Activated effector memory CD4-positive, alpha-beta T cell treated with Interleukin-2 at 50 U/mL for 16 hours (primary cell): ENCODE data around the gene LRRFIP2.
"Not testable (repeated sequence)": the region's sequence is repeated elsewhere in the genome, so short reads cannot be mapped to it uniquely, and the experiment has no call there.

Source experiments
- DNase-seq: peaks from one replicate; pipeline ENCODE4 v3.0.0-alpha.2; 2020

The LRRFIP2 gene

GRCh38 chr3:37112987-37113386 lies 61.4 kb downstream of the LRRFIP2 start:
- DNase-seq = no peak

- no peak for DNase-seq
These were observed 63.2 kb downstream of the LRRFIP2 start for GRCh38 chr3:37111199-37111598.

- DNase-seq = no peak
These were observed 66.5 kb downstream of the LRRFIP2 start for GRCh38 chr3:37107846-37108245.

- DNase-seq = no peak
These were observed 71.1 kb downstream of the LRRFIP2 start for GRCh38 chr3:37103103-37103808.

DNA sequence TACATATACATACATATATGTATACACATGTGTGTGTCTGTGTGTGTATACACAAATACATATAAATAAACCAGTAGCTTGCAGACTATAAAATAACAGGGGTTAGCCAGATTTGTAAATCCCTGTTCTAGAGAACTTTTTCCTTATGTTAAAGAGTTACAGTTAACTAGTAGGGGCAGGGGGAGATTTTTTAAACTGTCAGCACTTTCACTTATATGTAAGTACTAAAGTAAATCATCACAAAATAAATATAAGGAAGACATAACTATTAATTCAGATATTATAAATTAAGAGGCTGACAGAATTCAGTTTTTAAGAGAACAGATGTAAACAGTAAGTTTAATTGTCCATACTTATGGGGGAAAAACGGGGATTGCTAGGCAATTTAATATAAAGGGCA lies 74.0 kb downstream of the LRRFIP2 start:
- no peak for DNase-seq

DNA sequence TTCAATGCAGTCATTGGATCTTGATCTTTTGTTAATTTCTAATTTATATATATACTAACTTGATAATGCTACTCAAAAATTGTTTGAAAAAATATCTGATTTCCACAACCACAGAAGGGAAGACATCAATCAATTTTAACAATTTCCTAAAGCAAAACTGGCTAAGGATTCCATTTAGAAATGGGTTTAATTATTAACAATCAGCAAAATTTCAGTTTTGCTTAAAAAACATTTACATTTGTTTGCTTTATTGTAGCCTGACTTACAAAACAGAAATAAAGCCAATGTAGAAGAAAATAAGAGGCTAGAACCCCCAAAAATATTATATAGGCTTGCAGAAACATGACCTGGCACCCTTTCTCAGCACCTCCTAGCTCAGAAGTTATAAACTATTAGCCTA lies 74.9 kb downstream of the LRRFIP2 start:
- no peak for DNase-seq

DNA sequence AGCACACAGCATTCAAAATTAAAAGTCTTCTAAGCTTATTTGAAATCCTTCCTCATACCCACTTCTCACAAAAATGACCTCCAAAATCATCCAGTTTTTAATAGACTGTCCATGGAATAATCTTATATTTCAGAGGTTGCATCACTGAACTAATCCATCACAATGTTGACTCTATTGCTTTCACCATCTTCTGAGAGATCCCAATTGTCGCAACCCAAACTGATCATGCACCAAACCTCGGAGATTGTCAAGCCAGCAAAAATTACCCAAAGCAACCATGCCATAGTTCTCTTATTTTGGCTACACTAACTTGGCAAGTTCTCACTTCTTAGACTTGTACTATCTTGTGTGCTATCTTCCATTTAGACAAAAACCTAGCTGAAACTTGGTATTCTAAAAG lies 75.5 kb downstream of the LRRFIP2 start:
- DNase-seq = no peak

DNA sequence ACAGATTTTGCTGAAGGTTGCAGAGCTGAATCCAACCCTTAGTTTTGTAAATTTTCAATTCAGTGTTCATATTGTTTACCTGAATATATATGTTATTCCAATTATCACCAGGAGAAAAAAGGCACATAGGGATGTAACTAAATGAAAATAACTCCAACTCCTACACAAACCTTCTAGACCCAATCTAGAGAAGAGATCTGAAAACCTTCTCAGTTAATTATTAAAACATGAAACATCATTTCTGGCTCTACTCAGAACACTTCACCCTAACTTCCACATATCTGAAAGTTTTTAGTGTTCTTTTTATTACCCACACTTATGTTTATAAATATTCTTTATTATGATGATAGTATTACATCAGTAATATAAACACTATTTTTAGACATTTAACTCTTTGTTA lies 76.6 kb downstream of the LRRFIP2 start:
- DNase-seq = no peak

DNA sequence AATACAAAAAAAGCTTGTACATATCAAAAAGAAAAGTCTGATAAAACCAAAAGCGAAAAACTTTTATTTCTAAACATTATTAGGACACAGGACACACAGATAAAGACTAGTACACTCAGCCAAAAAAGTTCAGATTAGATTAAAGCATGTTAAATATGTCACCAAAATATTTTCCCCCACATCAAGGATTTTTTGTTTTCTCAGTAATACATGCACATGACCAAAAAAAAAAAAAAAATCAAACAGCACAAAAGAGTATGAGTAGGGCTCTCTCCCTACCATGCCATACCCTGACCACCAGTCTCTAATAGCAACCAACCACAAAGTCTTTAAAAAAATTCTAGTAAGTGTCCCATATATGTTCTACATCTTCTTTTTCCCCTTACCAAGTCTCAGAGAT lies 77.4 kb downstream of the LRRFIP2 start:
- DNase-seq = no peak

DNA sequence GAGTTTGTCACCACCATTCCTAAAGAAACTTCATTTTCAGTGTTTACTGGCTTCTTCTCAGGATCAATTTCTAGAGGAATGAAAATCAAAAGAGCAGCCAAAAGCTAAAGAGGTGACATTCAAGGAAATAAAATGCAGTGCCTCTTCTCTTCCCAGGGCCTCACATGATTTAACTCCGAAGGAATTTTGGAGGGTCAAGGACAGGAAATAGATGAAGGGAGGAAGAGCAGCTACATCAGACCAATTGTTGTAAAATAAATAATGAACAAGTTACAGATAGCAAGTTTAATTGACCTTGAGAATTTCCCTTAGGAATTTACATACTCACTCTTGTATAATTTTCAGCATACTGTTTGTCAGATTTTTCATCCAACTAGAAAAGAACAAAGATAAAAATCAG lies 78.1 kb downstream of the LRRFIP2 start:
- no peak for DNase-seq

DNA sequence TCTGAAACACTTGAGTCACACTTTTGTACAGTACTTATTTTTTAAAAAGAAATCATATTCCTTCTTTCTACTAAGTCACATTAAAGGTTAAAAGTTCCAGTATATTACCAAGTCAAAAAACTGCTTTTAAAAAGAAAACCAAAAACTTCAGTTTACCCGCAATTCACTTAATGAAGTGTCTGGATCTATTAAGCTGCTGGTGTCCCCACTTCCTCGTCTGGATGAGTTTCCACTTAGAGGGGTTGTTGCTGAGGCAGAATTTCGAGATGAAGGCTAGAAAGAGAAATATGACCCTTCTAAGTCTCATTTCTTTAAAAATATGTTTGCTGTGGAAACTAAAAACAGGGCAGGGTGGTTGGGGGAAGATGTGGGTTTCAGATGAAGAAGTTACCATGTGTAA lies 79.7 kb downstream of the LRRFIP2 start:
- no peak for DNase-seq

DNA sequence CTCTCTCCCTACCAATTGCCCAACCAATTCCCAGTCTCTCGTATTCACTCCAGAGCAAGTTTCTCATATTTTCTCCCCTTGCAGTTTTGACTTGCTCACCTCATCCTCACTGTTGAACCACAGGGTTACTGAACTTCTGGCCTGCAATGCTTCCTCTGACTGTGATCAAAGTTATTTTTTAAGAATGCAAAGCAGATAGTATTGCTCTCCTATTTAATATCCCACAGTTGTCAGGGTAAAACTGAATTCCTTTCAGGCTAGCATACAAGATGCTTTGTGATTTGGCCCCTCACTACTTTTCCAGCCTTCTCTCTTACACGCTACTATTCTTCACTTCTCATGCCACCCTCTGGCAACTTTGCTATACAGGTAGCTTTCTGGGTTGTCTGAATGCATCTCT lies 80.9 kb downstream of the LRRFIP2 start:
- no peak for DNase-seq

GRCh38 chr3:37092484-37092883 lies 81.9 kb downstream of the LRRFIP2 start:
- no peak for DNase-seq

DNA sequence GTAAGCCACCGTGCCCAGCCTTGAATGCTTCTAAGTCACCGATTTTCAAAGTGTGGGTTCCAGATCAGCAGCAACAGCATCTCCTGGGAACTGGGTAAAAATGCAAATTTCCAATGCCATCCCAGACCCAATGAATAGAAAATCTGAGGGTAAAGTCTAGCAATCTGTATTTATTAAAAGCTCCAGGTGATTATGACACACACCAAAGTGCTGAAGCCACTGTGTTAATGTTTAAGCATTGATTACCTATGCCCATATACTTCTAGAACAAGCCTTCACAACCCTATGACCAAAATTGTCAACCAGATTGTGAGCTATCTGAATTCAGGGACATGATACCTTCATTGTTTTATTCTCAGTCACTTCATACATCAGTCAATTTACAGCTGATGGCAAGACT lies 86.5 kb downstream of the LRRFIP2 start:
- DNase-seq = no peak

DNA sequence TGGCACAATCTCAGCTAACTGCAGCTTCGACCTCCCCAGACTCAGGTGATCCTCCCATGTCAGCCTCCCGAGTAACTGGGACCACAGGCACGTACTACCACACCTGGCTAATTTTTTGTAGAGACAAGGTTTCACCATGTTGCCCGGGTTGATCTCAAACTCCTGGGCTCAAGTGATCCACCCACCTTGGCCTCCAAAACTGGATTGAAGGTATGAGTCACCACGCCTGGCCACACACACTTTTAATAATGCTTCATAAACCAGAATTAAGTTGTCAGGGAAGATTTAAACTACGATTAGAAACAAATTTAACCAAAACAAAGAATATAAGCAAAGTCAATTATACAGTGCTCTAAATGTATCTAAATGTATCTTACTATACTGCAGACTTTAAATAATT lies 87.5 kb downstream of the LRRFIP2 start:
- no peak for DNase-seq

- no peak for DNase-seq
These were observed 92.1 kb downstream of the LRRFIP2 start for GRCh38 chr3:37082317-37082716.

- DNase-seq = no peak
These were observed 98.4 kb downstream of the LRRFIP2 start for GRCh38 chr3:37075955-37076354.

DNA sequence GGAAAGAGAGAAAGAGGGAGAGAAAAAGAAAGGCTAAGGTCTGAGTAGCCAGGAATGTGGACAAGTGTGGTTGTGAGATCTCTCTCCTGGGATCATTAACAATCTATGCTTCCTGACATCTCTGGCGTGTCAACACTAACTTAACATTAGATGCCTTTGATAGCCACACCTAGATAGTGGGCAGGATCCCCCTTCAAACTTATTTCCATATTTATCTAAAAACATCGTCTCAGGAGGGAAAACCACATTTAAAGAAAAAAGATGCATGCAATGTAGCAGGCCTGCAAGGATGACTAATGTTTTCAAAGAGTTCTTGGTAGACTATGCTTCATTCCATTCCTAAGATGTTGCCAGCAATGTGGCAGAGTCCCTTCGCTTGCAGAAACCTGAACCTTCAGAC lies 100.2 kb downstream of the LRRFIP2 start:
- DNase-seq = no peak

GRCh38 chr3:37072892-37073291 lies 101.5 kb downstream of the LRRFIP2 start:
- no peak for DNase-seq

DNA sequence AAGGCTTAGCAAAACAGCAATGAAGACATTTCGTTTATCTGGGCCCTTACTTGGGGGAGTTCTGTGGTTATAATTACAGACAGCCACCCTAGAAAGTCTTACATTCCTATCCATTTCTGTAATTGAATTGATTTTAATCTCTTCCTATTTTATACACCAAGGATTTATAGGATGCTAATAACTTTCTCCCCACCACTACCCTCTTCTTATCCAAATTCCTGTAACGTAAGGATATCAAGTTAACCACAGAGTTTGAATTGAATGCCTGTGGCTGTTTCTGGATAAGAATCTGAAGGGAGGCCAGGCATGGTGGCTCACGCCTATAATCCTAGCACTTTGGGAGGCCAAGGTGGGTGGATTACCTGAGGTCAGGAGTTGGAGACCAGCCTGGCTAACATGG lies 102.5 kb downstream of the LRRFIP2 start:
- no peak for DNase-seq

GRCh38 chr3:37068031-37068430 lies 106.4 kb downstream of the LRRFIP2 start:
- no peak for DNase-seq

GRCh38 chr3:37067577-37067976 lies 106.8 kb downstream of the LRRFIP2 start:
- no peak for DNase-seq

DNA sequence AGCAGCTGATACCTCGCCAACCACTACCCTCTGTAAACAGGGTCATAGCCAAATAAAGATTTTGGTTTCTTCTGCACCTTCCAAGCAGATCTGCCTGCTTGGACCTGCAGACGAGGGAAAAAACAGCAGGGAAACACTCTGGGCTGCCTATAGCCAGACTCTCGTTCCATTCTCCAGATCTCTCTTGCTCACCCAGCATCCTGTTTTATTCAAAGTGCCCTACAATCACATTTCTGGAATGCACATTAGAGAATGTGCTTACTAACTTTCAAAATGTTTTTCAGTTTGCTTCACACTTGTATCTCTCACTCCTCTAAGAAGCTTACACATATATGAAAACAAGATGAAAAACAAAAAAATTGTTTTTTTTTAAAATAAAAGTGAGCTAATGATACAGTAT lies 109.6 kb downstream of the LRRFIP2 start:
- DNase-seq = no peak

GRCh38 chr3:37058117-37058516 lies 116.3 kb downstream of the LRRFIP2 start:
- DNase-seq = no peak

DNA sequence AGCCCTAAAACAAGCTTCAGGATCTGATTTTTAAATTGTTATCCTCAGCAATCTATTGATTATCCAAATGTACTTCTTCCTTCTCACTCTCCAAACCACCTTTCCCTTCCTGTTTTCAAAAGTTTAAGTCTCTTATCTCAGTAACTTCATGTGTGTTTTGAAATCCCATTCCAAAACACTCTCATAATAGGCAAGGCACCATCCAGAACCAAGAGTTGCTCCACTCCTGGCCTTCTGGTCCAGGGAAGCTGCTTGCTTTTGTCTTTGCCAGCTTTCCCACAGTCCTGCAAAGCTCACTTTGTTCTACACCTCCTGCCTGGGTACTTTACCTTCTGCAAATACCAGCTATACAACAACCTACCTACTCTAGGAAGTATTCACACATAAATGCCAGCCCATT lies 117.6 kb downstream of the LRRFIP2 start:
- no peak for DNase-seq

GRCh38 chr3:37055077-37055476 lies 119.3 kb downstream of the LRRFIP2 start:
- not testable (repeated sequence) for DNase-seq
